ENCODE results near the gene MRPS18B. TPM values are rescaled to one million over a fixed set of nuclear protein-coding genes. Genes with fewer than 3 reads are reported as not detected.
A peak's percentile ranks its signal among the peaks of the same experiment; 100 is the strongest.

The MRPS18B gene
- total and polyA plus RNA-seq, 2 of the 13 experiments (the other 11 are each of a cell fraction or from before 2014, with no cell fraction given) = 125 to 131 TPM

DNA sequence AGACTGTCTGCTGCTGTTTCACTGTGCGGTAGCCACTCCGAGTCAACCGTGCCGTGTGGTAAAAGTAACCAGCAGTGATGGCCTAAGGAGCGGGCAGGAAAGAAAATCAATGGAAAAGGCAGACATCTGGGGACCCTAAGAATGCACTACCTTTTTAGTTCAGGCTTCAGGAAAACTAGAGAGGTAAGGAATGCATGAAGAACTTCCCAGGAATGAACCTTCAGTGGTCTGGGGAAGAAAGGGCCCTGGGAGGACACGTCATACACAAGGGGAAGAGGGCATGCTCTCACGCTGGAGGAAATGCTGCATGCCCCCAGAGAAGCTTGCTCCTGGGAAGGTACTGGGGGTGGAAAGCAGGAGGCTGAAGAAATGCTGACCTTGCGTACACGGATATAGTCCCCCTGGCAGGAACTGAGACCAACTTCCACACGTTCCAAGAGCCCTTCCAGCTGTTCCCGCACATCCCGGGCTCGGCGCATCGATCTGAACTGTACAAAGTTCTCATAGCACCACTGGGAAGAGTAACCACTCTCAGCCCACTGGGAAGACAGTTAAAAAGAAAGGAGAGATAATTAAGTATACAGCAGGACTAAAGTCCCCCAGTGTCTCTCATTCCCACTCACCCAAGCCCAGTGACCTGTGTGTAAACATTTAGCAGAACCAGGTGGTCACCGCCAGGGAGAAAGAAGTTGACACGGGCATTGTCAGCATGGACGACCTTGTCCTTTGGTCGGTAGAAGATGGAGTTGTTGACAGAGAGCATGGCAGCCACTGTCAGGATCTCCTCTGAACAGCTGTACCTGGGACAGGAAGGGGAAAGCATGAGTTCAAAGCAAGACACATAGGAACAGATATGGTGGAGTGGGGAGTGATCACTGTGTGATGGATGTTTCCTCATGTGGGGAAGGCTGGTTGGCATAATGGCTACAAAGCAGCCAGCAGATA, 37.4 kb downstream of the MRPS18B start (continued):
- TF ChIP-seq, protein P1, sequence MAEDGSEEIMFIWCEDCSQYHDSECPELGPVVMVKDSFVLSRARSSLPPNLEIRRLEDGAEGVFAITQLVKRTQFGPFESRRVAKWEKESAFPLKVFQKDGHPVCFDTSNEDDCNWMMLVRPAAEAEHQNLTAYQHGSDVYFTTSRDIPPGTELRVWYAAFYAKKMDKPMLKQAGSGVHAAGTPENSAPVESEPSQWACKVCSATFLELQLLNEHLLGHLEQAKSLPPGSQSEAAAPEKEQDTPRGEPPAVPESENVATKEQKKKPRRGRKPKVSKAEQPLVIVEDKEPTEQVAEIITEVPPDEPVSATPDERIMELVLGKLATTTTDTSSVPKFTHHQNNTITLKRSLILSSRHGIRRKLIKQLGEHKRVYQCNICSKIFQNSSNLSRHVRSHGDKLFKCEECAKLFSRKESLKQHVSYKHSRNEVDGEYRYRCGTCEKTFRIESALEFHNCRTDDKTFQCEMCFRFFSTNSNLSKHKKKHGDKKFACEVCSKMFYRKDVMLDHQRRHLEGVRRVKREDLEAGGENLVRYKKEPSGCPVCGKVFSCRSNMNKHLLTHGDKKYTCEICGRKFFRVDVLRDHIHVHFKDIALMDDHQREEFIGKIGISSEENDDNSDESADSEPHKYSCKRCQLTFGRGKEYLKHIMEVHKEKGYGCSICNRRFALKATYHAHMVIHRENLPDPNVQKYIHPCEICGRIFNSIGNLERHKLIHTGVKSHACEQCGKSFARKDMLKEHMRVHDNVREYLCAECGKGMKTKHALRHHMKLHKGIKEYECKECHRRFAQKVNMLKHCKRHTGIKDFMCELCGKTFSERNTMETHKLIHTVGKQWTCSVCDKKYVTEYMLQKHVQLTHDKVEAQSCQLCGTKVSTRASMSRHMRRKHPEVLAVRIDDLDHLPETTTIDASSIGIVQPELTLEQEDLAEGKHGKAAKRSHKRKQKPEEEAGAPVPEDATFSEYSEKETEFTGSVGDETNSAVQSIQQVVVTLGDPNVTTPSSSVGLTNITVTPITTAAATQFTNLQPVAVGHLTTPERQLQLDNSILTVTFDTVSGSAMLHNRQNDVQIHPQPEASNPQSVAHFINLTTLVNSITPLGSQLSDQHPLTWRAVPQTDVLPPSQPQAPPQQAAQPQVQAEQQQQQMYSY (CRISPR knock-in tag; IDR thresholded peaks at IDR 0.05) = no peak
- TF ChIP-seq, protein P2, sequence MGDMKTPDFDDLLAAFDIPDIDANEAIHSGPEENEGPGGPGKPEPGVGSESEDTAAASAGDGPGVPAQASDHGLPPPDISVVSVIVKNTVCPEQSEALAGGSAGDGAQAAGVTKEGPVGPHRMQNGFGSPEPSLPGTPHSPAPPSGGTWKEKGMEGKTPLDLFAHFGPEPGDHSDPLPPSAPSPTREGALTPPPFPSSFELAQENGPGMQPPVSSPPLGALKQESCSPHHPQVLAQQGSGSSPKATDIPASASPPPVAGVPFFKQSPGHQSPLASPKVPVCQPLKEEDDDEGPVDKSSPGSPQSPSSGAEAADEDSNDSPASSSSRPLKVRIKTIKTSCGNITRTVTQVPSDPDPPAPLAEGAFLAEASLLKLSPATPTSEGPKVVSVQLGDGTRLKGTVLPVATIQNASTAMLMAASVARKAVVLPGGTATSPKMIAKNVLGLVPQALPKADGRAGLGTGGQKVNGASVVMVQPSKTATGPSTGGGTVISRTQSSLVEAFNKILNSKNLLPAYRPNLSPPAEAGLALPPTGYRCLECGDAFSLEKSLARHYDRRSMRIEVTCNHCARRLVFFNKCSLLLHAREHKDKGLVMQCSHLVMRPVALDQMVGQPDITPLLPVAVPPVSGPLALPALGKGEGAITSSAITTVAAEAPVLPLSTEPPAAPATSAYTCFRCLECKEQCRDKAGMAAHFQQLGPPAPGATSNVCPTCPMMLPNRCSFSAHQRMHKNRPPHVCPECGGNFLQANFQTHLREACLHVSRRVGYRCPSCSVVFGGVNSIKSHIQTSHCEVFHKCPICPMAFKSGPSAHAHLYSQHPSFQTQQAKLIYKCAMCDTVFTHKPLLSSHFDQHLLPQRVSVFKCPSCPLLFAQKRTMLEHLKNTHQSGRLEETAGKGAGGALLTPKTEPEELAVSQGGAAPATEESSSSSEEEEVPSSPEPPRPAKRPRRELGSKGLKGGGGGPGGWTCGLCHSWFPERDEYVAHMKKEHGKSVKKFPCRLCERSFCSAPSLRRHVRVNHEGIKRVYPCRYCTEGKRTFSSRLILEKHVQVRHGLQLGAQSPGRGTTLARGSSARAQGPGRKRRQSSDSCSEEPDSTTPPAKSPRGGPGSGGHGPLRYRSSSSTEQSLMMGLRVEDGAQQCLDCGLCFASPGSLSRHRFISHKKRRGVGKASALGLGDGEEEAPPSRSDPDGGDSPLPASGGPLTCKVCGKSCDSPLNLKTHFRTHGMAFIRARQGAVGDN (CRISPR knock-in tag; IDR thresholded peaks at IDR 0.05) = peak; percentile 80
- TF ChIP-seq TOE1 (CRISPR knock-in tag; IDR thresholded peaks at IDR 0.05) (peak; percentile 90; the same call in 1 of the 2 replicates), ZNF607 (CRISPR knock-in tag; IDR thresholded peaks at IDR 0.05; ENCODE audit: borderline replicate concordance) (peak; percentile 94; the same call in 1 of the 2 replicates), HOXA5 (CRISPR knock-in tag; IDR thresholded peaks at IDR 0.05) (no peak), ZNF567 (CRISPR knock-in tag; IDR thresholded peaks at IDR 0.05; ENCODE audit: borderline replicate concordance) (no peak; the same call in 1 of the 2 replicates), ZNF550 (CRISPR knock-in tag; IDR thresholded peaks at IDR 0.05; ENCODE audit: borderline replicate concordance) (0 out of 2 replicates have a peak, but pooled peaks have one; percentile 15), ZNF430 (CRISPR knock-in tag; IDR thresholded peaks at IDR 0.05) (peak; percentile 81; the same call in 1 of the 2 replicates)
- TF ChIP-seq, protein P3, sequence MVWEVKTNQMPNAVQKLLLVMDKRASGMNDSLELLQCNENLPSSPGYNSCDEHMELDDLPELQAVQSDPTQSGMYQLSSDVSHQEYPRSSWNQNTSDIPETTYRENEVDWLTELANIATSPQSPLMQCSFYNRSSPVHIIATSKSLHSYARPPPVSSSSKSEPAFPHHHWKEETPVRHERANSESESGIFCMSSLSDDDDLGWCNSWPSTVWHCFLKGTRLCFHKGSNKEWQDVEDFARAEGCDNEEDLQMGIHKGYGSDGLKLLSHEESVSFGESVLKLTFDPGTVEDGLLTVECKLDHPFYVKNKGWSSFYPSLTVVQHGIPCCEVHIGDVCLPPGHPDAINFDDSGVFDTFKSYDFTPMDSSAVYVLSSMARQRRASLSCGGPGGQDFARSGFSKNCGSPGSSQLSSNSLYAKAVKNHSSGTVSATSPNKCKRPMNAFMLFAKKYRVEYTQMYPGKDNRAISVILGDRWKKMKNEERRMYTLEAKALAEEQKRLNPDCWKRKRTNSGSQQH (CRISPR knock-in tag; IDR thresholded peaks at IDR 0.05; ENCODE audit: low read depth) = peak; percentile 92
- TF ChIP-seq, protein P4, sequence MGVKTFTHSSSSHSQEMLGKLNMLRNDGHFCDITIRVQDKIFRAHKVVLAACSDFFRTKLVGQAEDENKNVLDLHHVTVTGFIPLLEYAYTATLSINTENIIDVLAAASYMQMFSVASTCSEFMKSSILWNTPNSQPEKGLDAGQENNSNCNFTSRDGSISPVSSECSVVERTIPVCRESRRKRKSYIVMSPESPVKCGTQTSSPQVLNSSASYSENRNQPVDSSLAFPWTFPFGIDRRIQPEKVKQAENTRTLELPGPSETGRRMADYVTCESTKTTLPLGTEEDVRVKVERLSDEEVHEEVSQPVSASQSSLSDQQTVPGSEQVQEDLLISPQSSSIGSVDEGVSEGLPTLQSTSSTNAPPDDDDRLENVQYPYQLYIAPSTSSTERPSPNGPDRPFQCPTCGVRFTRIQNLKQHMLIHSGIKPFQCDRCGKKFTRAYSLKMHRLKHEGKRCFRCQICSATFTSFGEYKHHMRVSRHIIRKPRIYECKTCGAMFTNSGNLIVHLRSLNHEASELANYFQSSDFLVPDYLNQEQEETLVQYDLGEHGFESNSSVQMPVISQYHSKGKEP (CRISPR knock-in tag; IDR thresholded peaks at IDR 0.05) = no peak
- TF ChIP-seq, protein P5, sequence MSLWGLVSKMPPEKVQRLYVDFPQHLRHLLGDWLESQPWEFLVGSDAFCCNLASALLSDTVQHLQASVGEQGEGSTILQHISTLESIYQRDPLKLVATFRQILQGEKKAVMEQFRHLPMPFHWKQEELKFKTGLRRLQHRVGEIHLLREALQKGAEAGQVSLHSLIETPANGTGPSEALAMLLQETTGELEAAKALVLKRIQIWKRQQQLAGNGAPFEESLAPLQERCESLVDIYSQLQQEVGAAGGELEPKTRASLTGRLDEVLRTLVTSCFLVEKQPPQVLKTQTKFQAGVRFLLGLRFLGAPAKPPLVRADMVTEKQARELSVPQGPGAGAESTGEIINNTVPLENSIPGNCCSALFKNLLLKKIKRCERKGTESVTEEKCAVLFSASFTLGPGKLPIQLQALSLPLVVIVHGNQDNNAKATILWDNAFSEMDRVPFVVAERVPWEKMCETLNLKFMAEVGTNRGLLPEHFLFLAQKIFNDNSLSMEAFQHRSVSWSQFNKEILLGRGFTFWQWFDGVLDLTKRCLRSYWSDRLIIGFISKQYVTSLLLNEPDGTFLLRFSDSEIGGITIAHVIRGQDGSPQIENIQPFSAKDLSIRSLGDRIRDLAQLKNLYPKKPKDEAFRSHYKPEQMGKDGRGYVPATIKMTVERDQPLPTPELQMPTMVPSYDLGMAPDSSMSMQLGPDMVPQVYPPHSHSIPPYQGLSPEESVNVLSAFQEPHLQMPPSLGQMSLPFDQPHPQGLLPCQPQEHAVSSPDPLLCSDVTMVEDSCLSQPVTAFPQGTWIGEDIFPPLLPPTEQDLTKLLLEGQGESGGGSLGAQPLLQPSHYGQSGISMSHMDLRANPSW (CRISPR knock-in tag; IDR thresholded peaks at IDR 0.05; ENCODE audit: borderline replicate concordance) = peak; percentile 64; the same call in 1 of the 2 replicates

Data from HepG2 (cell line).